Spleen (tissue), 13 donors: ENCODE data around the gene CHIA. TPM values are rescaled to one million over a fixed set of nuclear protein-coding genes. Genes with fewer than 3 reads are reported as not detected.

ENCODE experiments used
- DNase-seq: peaks from one replicate; pipeline ENCODE4 v3.0.0-alpha.2; 2020
- H3K27ac ChIP-seq, 8 donors: fragments of 200-600 bp; sonication (generic) in 7 of 8; 1 replicate in 4 of 8; 2 replicates in 4 of 8; pipeline versions ENCODE4 v1.5.0 to v1.8.0; 2016 to 2021; ENCODE audit warnings: inconsistent platforms in 4 of 8, mild to moderate bottlenecking in 4 of 8, moderate library complexity in 1 of 8
- H3K27me3 ChIP-seq, 7 donors: fragments of 200-600 bp; sonication (generic) in 6 of 7; replicated peaks in 1 of 7; 1 replicate in 4 of 7; 2 replicates in 3 of 7; pipeline versions ENCODE4 v1.5.0 to v1.8.0; 2016 to 2021; ENCODE audit warnings: inconsistent platforms in 3 of 7, mild to moderate bottlenecking in 1 of 7
- H3K36me3 ChIP-seq, 6 donors: fragments of 200-600 bp; sonication (generic) in 5 of 6; 1 replicate in 4 of 6; 2 replicates in 2 of 6; pipeline versions ENCODE4 v1.5.0 to v1.8.0; 2016 to 2021; ENCODE audit warnings: inconsistent platforms in 2 of 6
- H3K4me1 ChIP-seq, 6 donors: fragments of 200-600 bp; sonication (generic) in 5 of 6; 1 replicate in 3 of 6; 2 replicates in 3 of 6; pipeline versions ENCODE4 v1.5.0 to v1.8.0; 2016 to 2021; ENCODE audit warnings: inconsistent platforms in 3 of 6
- H3K4me3 ChIP-seq, 8 donors: fragments of 200-600 bp; sonication (generic) in 7 of 8; 1 replicate in 4 of 8; 2 replicates in 4 of 8; pipeline versions ENCODE4 v1.5.0 to v1.8.0; 2016 to 2021; ENCODE audit warnings: inconsistent platforms in 4 of 8, mild to moderate bottlenecking in 4 of 8, moderate library complexity in 2 of 8
- H3K9me3 ChIP-seq, 8 donors: fragments of 200-600 bp; sonication (generic) in 7 of 8; 1 replicate in 4 of 8; 2 replicates in 4 of 8; pipeline versions ENCODE4 v1.5.0 to v1.8.0; 2016 to 2021; ENCODE audit warnings: inconsistent platforms in 4 of 8
- POLR2A ChIP-seq, 3 donors: fragments of 450-650 bp; IDR thresholded peaks; one replicate each; pipeline ENCODE4 v1.5.1; 2017; ENCODE audit warnings: antibody characterized with exemption in 3 of 3, mild to moderate bottlenecking in 1 of 3
- POLR2AphosphoS5 ChIP-seq, 3 donors: sonication (generic); formaldehyde crosslinking; IDR thresholded peaks; one replicate each; pipeline ENCODE4 v1.5.1; 2017; ENCODE audit warnings: antibody characterized with exemption in 3 of 3
- WGBS, 5 donors: extraction: QIAGEN DNeasy Blood & Tissue Kit in 3 of 5; methylation state at CpG; one replicate each; pipeline versions ENCODE4 v1.1.5 to v1.1.7; 2013 to 2018; 5-methylcytosine and 5-hydroxymethylcytosine counted together
- intact Hi-C: fragments of 100-400 bp; cut with DNase I; formaldehyde crosslinking; loops from one replicate; pipeline ENCODE4 v1.15.0; 2023; ENCODE audit warnings: low total_unique reads
- long read RNA-seq, 2 donors: transcript quantifications; one replicate each; lab custom pipeline, GENCODE V29; 2026
- polyA plus RNA-seq, 3 donors: library from polyadenylated mRNA; stranded (reverse); fragments of 200-250 nt; gene quantifications; one replicate each; pipeline ENCODE4 v1.2.1, GENCODE V29; 2013
- total RNA-seq, 7 donors: library from RNA; depleted of rRNA in 3 of 7; stranded (reverse); fragments of >200 nt in 3 of 7; fragmentation: NEBNext Ultra II Directional in 4 of 7; extraction: Animal tissue kit (Norgen Biotek cat#: 25700) in 4 of 7; gene quantifications; one replicate each; pipeline versions ENCODE4 v1.1.0 to v1.2.1, GENCODE V29; 2016 to 2021
- TF ChIP-seq, protein P1 (sequence below), 11 experiments: fragments of 200-600 bp in 7 of 11; fragments of 450-650 bp in 4 of 11; sonication (generic) in 4 of 11; IDR thresholded peaks in 8 of 11; conservative IDR thresholded peaks in 3 of 11; 1 replicate in 7 of 11; 2 replicates in 4 of 11; pipeline versions ENCODE4 v1.4.0 to v1.8.0; 2016 to 2021; ENCODE audit warnings: antibody characterized with exemption in 11 of 11, inconsistent platforms in 4 of 11, mild to moderate bottlenecking in 1 of 11
- donor health status: healthy with polysubstance abuse.
- donor health status: DM: no; HTN: no; CAD: no; lungs with moderate emphysema.
- donor health status: DM: no; HTN: no; CAD: no.
- donor health status: Bipolar disorder and iron deficiency.
- donor health status: healthy.
- donor health status: DM: no; HTN: no; CAD: no.
- donor health status: DM: yes; HTN: yes; CAD: no.

The CHIA gene
- total RNA-seq (not detected), polyA plus RNA-seq (under 1 TPM in 1 of 3 donors, not detected in 2; 0.14 TPM)
- long read RNA-seq, donor 1, result 0 reads
- long read RNA-seq, donor 2, result 0 reads

DNA sequence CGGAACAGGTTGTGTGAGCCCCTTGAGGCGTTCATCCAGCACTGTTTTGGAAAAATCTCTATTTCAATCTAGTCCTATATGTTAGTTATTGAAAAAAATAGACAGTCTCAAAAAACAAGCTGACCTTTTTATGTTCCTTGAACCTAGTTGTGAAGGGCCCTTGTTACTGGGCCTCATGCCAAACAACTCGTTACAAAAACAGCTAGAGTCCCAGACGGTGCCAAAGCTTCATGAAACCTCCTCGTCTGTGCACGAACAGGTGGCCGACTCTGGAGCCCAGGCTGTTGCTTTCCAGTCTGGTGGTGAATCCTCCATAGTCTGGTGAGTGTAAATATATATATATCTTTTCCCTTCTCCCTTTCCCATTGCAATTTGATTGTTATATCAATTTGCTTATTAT lies at the start of gene CHIA:
CHIA (plus strand) TSS at position 222 of the 400 bp plus-strand sequence. CDS start 19,617 bp downstream, outside the sequence.
- Histone ChIP-seq H3K9me3 (no peaks in the 10 kb centered on the region), H3K27me3 (peaks cover 0 to 2% (median 0%) of the 10 kb centered on the region in 7 donors), H3K36me3 (no peaks in the 10 kb centered on the region), H3K4me3 (no peak within 1 kb of the TSS), H3K4me1 (no peaks in the 10 kb centered on the region), H3K27ac (no peak within 1 kb of the TSS)
- no peak for DNase-seq
- WGBS, 5 donors, result 45 to 63% (median 60%) methylated on average over 7 of the region's 7 CpGs
- intact Hi-C loops, result no loop called here
- TF ChIP-seq POLR2AphosphoS5 (IDR thresholded peaks at IDR 0.05) (no peak), POLR2A (IDR thresholded peaks at IDR 0.05) (no peak)
- TF ChIP-seq, protein P1, sequence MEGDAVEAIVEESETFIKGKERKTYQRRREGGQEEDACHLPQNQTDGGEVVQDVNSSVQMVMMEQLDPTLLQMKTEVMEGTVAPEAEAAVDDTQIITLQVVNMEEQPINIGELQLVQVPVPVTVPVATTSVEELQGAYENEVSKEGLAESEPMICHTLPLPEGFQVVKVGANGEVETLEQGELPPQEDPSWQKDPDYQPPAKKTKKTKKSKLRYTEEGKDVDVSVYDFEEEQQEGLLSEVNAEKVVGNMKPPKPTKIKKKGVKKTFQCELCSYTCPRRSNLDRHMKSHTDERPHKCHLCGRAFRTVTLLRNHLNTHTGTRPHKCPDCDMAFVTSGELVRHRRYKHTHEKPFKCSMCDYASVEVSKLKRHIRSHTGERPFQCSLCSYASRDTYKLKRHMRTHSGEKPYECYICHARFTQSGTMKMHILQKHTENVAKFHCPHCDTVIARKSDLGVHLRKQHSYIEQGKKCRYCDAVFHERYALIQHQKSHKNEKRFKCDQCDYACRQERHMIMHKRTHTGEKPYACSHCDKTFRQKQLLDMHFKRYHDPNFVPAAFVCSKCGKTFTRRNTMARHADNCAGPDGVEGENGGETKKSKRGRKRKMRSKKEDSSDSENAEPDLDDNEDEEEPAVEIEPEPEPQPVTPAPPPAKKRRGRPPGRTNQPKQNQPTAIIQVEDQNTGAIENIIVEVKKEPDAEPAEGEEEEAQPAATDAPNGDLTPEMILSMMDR (IDR thresholded peaks at IDR 0.05 in 8 of 11, conservative IDR thresholded peaks at IDR 0.05 in 3 of 11), result no peak

DNA sequence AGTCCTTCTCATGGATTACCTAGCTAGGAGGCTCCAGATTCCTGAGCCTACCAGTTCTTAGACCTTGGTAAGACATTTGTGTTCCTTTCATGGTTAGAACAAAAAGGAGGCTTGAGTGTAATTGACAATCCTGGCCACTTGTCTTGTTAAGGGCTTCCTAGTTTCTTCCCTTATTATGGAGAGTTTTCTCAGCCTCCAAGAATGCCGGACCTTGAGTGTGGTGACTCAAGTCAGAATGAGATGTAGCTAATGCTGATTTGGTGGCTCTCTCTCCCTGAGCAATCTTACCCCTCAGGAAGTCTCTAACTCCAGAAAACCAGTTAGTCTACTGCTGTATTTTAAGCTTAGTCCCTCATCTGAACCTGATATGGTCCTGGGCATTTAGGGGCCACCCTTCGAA lies 48.9 kb upstream of the CHIA start:
- WGBS, 5 donors, result 78 to 93% (median 88%) methylated on average over 2 of the region's 2 CpGs
- TF ChIP-seq POLR2AphosphoS5 (IDR thresholded peaks at IDR 0.05), result no peak
- TF ChIP-seq POLR2A (IDR thresholded peaks at IDR 0.05), result no peak
- Histone ChIP-seq H3K4me1 (peaks cover 0 to 18% (median 6%) of the 10 kb centered on the region in 6 donors), H3K4me3 (no peak overlapping the region), H3K9me3 (no peaks in the 10 kb centered on the region), H3K27ac (peak overlapping the region in 2 of 8 donors; percentile 41 to 56), H3K36me3 (peaks cover 0 to 13% (median 0%) of the 10 kb centered on the region in 6 donors), H3K27me3 (no peaks in the 10 kb centered on the region)
- intact Hi-C loops, result no loop called here
- DNase-seq, result no peak

DNA sequence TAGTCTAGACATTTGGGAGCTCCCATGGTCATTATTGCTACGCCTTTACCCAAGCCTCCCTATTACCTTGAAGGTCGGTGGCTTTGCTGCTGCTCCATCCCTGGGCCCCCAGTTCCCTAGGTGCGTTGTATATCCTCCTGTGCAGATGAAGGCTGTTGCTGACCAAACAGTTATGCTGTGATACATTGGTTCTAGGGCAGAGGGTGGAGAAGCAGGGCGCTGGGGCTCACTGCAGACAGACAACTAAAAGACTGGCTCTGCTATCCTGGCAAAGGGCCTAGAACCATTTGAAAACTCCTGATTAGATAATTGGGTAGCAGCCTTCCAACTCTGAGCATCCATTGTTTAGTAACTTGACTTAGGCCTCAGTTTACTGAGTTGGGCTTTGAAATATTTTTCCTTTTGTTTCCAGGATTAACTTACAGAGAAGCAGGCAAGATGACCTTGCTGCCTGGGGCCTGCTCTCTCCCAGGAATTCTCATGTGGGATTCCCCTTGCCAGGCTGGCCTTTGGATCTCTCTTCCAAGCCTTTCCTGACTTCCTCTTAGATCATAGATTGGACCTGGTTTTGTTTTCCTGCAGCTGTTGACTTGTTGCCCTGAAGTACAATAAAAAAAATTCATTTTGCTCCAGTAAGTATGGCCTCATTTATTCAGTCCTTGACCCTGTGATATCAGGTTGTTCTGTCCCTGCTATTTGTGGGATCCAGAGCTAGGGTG lies 47.7 kb upstream of the CHIA start:
- 49 to 63% (median 52%) methylated on average over 4 of the region's 4 CpGs for WGBS, 5 donors
- H3K4me1 ChIP-seq, result peaks cover 0 to 15% (median 5%) of the 10 kb centered on the region in 6 donors
- H3K4me3 ChIP-seq, result no peak overlapping the region
- intact Hi-C loops, result no loop called here
- peaks cover 0 to 13% (median 0%) of the 10 kb centered on the region in 6 donors for H3K36me3 ChIP-seq
- peak overlapping the region in 6 of 8 donors; percentile 31 to 59 (median 46) for H3K27ac ChIP-seq
- H3K9me3 ChIP-seq, result no peaks in the 10 kb centered on the region
- H3K27me3 ChIP-seq, result no peaks in the 10 kb centered on the region
- TF ChIP-seq POLR2A (IDR thresholded peaks at IDR 0.05) (no peak), POLR2AphosphoS5 (IDR thresholded peaks at IDR 0.05) (no peak)
- TF ChIP-seq, protein P1 (IDR thresholded peaks at IDR 0.05 in 8 of 11, conservative IDR thresholded peaks at IDR 0.05 in 3 of 11), result no peak
- no peak for DNase-seq

DNA sequence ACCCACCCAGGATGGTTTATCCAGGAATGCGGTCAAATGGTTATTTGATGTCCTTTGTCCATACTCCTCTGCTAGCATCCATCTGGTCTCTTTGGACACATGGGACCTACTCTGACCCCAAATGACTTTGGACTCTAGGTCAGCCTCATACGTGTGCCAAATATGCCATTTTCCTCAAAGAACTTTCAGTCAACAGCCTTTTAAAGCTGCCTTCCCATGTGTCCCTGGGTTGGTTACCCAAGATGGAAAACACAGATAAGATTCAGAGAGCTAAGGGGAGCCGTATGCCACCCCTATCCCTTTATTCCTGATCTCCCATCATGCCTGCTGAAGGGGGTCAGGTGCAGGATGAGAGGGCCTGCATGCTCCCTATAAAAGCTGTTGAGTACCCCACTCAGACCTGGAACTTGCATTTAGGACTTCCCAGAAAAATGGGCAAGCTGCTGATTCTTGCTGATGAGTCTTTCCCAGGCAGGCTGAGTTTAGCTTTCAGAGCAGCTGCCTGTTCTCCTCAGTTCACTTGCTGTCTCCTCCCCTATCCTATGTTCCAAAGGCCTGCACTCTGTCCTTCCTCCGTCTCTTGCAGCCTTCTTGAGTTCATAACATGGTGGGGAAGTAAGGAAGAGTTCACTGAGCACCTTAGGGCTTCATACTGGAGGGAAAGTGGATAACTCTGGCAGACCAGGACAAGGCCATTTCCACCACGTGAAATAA lies 43.4 kb upstream of the CHIA start:
- peaks cover 0 to 17% (median 5%) of the 10 kb centered on the region in 6 donors for H3K4me1 ChIP-seq
- no peak overlapping the region for H3K27ac ChIP-seq
- peaks cover 0 to 5% (median 0%) of the 10 kb centered on the region in 6 donors for H3K36me3 ChIP-seq
- H3K9me3 ChIP-seq, result no peaks in the 10 kb centered on the region
- intact Hi-C loops, result no loop called here
- TF ChIP-seq, protein P1 (IDR thresholded peaks at IDR 0.05 in 8 of 11, conservative IDR thresholded peaks at IDR 0.05 in 3 of 11), result no peak
- TF ChIP-seq POLR2A (IDR thresholded peaks at IDR 0.05), result no peak
- TF ChIP-seq POLR2AphosphoS5 (IDR thresholded peaks at IDR 0.05), result no peak
- DNase-seq, result no peak
- no peak overlapping the region for H3K4me3 ChIP-seq
- H3K27me3 ChIP-seq, result no peaks in the 10 kb centered on the region
- 85 to 93% (median 88%) methylated on average over 5 of the region's 5 CpGs for WGBS, 5 donors
